Epithelial cell of esophagus (primary cell): Measurements from ENCODE around the gene ELMO1.
A peak's percentile ranks its signal among the peaks of the same experiment; 100 is the strongest.
"Not testable (repeated sequence)": the region's sequence is repeated elsewhere in the genome, so short reads cannot be mapped to it uniquely, and the experiment has no call there.

Source experiments
- DNase-seq: peaks from one replicate; pipeline ENCODE4 v3.0.0; 2010; ENCODE audit warnings: low read depth
- H3K4me3 ChIP-seq: 2 replicates; pipeline ENCODE4 v1.5.1; 2011; ENCODE audit warnings: mild to moderate bottlenecking, low read length, control low read depth
- TF ChIP-seq, protein P1 (sequence below): IDR thresholded peaks from 2 replicates; pipeline ENCODE4 v1.5.1; 2011; ENCODE audit warnings: low read depth, mild to moderate bottlenecking, low read length, control low read depth, inconsistent platforms; ENCODE audit not compliant: insufficient read depth; ENCODE audit errors: missing control alignments

ELMO1 gene

DNA sequence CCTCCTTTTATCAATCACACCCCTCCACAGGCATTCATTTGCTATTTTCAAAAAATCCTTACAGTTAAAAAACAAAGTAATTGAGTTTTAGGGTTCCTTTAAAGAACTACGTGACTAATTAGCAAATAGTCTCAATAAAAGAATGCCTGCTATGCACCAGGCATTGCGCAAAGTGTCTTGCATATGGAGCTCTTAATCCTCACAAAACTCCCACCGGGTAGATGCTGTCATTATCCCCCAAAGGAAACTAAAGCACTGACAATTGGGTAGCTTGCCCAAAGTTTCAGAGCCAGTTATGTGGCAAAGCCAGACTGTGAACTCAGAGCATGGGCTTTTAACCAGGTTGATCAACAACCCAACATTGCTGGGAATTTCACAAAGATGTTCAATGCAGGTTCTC lies 305.7 kb downstream of the ELMO1 start:
- DNase-seq = no peak
- no peak overlapping the region for H3K4me3 ChIP-seq
- TF ChIP-seq, protein P1, sequence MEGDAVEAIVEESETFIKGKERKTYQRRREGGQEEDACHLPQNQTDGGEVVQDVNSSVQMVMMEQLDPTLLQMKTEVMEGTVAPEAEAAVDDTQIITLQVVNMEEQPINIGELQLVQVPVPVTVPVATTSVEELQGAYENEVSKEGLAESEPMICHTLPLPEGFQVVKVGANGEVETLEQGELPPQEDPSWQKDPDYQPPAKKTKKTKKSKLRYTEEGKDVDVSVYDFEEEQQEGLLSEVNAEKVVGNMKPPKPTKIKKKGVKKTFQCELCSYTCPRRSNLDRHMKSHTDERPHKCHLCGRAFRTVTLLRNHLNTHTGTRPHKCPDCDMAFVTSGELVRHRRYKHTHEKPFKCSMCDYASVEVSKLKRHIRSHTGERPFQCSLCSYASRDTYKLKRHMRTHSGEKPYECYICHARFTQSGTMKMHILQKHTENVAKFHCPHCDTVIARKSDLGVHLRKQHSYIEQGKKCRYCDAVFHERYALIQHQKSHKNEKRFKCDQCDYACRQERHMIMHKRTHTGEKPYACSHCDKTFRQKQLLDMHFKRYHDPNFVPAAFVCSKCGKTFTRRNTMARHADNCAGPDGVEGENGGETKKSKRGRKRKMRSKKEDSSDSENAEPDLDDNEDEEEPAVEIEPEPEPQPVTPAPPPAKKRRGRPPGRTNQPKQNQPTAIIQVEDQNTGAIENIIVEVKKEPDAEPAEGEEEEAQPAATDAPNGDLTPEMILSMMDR = no peak

DNA sequence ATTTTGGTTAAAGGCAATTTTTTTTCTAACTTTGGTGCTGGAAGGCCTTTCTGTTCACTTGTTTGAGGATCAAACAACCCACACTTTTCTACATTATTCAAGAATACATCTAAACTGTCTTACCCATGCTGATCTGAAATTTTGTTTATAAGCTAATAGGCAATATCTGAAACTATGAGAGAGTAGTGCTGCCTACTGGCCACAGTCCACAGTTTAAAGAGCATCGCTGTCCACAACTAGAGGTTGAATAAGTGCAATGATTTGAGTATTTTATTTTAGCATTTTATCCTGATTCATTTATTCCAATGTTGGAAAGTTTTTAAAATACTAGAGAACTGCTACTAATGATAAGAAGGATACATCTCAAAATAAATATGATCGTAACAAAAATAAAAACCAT lies 306.9 kb downstream of the ELMO1 start:
- no peak overlapping the region for H3K4me3 ChIP-seq
- TF ChIP-seq, protein P1 = peak; percentile 20
- no peak for DNase-seq

GRCh38 chr7:37133902-37134301 lies 314.8 kb downstream of the ELMO1 start:
- DNase-seq = not testable (repeated sequence)

DNA sequence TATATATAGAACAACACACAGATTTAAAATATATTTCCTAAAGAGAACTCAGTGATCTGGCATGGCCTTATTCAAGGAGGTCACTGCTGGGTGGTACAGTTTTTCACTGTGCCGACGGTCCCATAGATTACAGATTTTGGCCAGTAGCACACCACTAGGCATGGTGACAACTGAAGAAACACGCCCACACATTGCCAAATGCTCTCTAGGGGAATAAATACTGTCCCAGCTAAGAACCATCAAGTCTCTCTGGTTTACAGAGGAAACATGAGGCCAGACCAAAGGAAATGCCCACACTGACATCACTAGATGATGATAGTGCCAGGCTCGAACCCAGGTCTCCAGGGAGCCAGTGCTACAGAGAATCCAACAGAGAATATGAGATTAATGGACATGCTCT lies 316.8 kb downstream of the ELMO1 start:
- TF ChIP-seq, protein P1 = no peak
- no peak for DNase-seq
- H3K4me3 ChIP-seq = no peak overlapping the region

More at GRCh38 chr7:37133902-37134301, 314.8 kb downstream of the ELMO1 start:
- not testable (repeated sequence) for H3K4me3 ChIP-seq

GRCh38 chr7:37129035-37129425 lies 319.6 kb downstream of the ELMO1 start:
- TF ChIP-seq, protein P1 = no peak
- no peak for DNase-seq
- no peak overlapping the region for H3K4me3 ChIP-seq

- H3K4me3 ChIP-seq = no peak overlapping the region
- TF ChIP-seq, protein P1 = no peak
- no peak for DNase-seq
Measured at GRCh38 chr7:37128327-37129034, 320.2 kb downstream of the ELMO1 start.

GRCh38 chr7:37119296-37119860 lies 329.3 kb downstream of the ELMO1 start:
- TF ChIP-seq, protein P1 = no peak

More at GRCh38 chr7:37119296-37119860, 329.3 kb downstream of the ELMO1 start:
- no peak overlapping the region for H3K4me3 ChIP-seq
- no peak for DNase-seq
